Adrenal gland (tissue), 12 donors: ENCODE measurements around the gene PEX1. TPM values are rescaled to one million over a fixed set of nuclear protein-coding genes. Genes with fewer than 3 reads are reported as not detected.
A peak's percentile ranks its signal among the peaks of the same experiment; 100 is the strongest.

ENCODE experiments used
- DNase-seq, 7 donors: peaks; one replicate each; pipeline ENCODE4 v3.0.0-alpha.2; 2019 to 2020
- H3K27ac ChIP-seq, 5 donors: fragments of 200-600 bp; sonication (generic) in 4 of 5; 1 replicate in 3 of 5; 2 replicates in 2 of 5; pipeline versions ENCODE4 v1.5.1 to v1.8.0; 2016 to 2020; ENCODE audit warnings: mild to moderate bottlenecking in 1 of 5
- H3K27me3 ChIP-seq: fragments of 200-600 bp; 2 replicates; pipeline ENCODE4 v1.8.0; 2021
- H3K36me3 ChIP-seq, 2 donors: fragments of 200-600 bp; replicated peaks in 1 of 2; 1 replicate in 1 of 2; 2 replicates in 1 of 2; pipeline versions ENCODE4 v1.5.1 to v1.8.0; 2018 to 2022
- H3K4me1 ChIP-seq, 2 donors: fragments of 200-600 bp; replicated peaks in 1 of 2; 1 replicate in 1 of 2; 2 replicates in 1 of 2; pipeline versions ENCODE4 v1.5.1 to v1.8.0; 2018 to 2021
- H3K4me3 ChIP-seq, 4 donors: fragments of 200-600 bp; sonication (generic) in 3 of 4; one replicate each; pipeline ENCODE4 v1.5.1; 2016 to 2018
- H3K9me3 ChIP-seq, 3 donors: fragments of 200-600 bp; sonication (generic) in 1 of 3; replicated peaks in 1 of 3; 1 replicate in 2 of 3; 2 replicates in 1 of 3; pipeline versions ENCODE4 v1.5.1 to v1.8.0; 2016 to 2021
- POLR2A ChIP-seq, 2 donors: fragments of 450-650 bp; IDR thresholded peaks; one replicate each; pipeline ENCODE4 v1.6.1; 2017; ENCODE audit warnings: antibody characterized with exemption in 2 of 2, mild to moderate bottlenecking in 2 of 2, moderate library complexity in 1 of 2
- WGBS, 4 donors: extraction: QIAGEN DNeasy Blood & Tissue Kit in 2 of 4; methylation state at CpG; one replicate each; pipeline versions ENCODE4 v1.1.5 to v1.1.7; 2013 to 2017; 5-methylcytosine and 5-hydroxymethylcytosine counted together
- intact Hi-C, 2 donors: fragments of 100-400 bp; cut with DNase I; formaldehyde crosslinking; loops; one replicate each; pipeline versions ENCODE4 v1.14.1 to v1.15.0; 2022 to 2023
- polyA plus RNA-seq, 3 donors: library from polyadenylated mRNA; stranded (reverse); fragments of 200-250 nt in 2 of 3; fragments of 350-450 nt in 1 of 3; fragmentation: Illumina TruSeq in 1 of 3; extraction: RNeasy Lipid Tissue Mini Kit (QIAGEN cat#74804) in 1 of 3; gene quantifications; one replicate each; pipeline ENCODE4 v1.2.3, GENCODE V29; 2013 to 2014
- total RNA-seq, 9 donors: library from RNA; depleted of rRNA in 4 of 9; stranded (reverse); fragments of >200 nt in 4 of 9; fragments of 120-200 nt in 1 of 9; fragmentation: NEBNext Ultra II Directional in 1 of 9; extraction: Animal tissue kit (Norgen Biotek cat#: 25700) in 1 of 9; gene quantifications; one replicate each; pipeline versions ENCODE4 v1.1.0 to v1.2.4, GENCODE V29; 2013 to 2023
- TF ChIP-seq, protein P1 (sequence below), 6 experiments: fragments of 450-650 bp in 4 of 6; fragments of 200-600 bp in 2 of 6; sonication (generic) in 1 of 6; IDR thresholded peaks; 1 replicate in 5 of 6; 2 replicates in 1 of 6; pipeline versions ENCODE4 v1.5.1 to v1.8.0; 2016 to 2021; ENCODE audit warnings: antibody characterized with exemption in 6 of 6, mild to moderate bottlenecking in 2 of 6, moderate library complexity in 1 of 6
- donor health status: healthy with polysubstance abuse.
- donor health status: Bipolar disorder and iron deficiency.
- donor health status: DM: yes; HTN: yes; CAD: no.
- donor health status: DM: no; HTN: no; CAD: no.
- donor health status: DM: no; HTN: no; CAD: no.
- donor health status: DM: yes; HTN: yes; CAD: no.

Gene PEX1
- total and polyA plus RNA-seq, 12 donors = 7.4 to 33.2 (median 16.4) TPM

DNA sequence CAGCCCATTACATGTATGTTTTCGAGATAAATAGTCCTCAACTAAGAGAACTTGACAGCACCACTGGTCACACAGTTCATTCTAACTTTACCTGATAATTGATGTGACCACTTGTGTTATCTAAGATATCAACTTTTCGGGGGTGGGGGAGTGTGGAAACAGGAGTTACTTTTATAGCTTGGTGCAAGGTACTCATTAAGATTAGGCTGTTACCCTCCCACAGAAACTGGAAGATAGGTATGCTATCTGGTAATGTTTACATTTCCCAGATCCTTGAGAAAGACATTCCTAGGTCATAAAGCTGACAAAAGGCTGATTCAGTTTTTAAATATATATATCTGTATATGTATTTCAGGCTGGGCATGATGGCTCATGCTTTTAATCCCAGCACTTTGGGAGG, 61.6 kb downstream of the PEX1 start:
- H3K36me3 ChIP-seq = no peaks in the 10 kb centered on the region
- no peaks in the 10 kb centered on the region for H3K9me3 ChIP-seq
- no peak overlapping the region for H3K4me3 ChIP-seq
- intact Hi-C loops = no loop called here
- no peak overlapping the region for H3K27ac ChIP-seq
- TF ChIP-seq, protein P1, sequence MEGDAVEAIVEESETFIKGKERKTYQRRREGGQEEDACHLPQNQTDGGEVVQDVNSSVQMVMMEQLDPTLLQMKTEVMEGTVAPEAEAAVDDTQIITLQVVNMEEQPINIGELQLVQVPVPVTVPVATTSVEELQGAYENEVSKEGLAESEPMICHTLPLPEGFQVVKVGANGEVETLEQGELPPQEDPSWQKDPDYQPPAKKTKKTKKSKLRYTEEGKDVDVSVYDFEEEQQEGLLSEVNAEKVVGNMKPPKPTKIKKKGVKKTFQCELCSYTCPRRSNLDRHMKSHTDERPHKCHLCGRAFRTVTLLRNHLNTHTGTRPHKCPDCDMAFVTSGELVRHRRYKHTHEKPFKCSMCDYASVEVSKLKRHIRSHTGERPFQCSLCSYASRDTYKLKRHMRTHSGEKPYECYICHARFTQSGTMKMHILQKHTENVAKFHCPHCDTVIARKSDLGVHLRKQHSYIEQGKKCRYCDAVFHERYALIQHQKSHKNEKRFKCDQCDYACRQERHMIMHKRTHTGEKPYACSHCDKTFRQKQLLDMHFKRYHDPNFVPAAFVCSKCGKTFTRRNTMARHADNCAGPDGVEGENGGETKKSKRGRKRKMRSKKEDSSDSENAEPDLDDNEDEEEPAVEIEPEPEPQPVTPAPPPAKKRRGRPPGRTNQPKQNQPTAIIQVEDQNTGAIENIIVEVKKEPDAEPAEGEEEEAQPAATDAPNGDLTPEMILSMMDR (IDR thresholded peaks at IDR 0.05) = no peak
- TF ChIP-seq POLR2A (IDR thresholded peaks at IDR 0.05) = no peak
- no peaks in the 10 kb centered on the region for H3K27me3 ChIP-seq
- no peaks in the 10 kb centered on the region for H3K4me1 ChIP-seq
- no peak for DNase-seq
- WGBS, 4 donors = 75 to 93% (median 90%) methylated on average over 2 of the region's 2 CpGs

DNA sequence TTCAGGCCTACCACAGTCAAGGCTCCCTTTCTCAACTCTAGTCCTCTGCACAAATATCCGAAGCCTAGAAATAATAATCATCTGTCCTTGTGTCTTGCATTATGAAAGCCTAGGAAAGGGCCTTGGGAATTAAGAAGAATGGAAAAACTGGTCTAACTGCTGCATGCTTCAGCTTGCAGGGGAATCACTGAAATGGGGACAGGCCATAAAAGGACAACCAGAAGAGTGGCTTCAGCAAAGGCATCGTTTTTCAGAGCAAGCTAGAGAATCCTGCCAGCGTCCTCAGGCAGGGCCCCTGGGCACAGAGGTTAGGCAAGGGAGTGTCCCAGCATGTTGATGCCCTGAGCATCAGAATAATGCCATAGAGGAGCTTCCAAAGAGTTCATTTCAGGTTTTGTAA, 63.8 kb downstream of the PEX1 start:
- intact Hi-C loops = no loop called here
- Histone ChIP-seq H3K9me3 (no peaks in the 10 kb centered on the region), H3K27ac (no peak overlapping the region), H3K27me3 (no peaks in the 10 kb centered on the region), H3K4me3 (no peak overlapping the region), H3K4me1 (no peaks in the 10 kb centered on the region), H3K36me3 (no peaks in the 10 kb centered on the region)
- TF ChIP-seq, protein P1 (IDR thresholded peaks at IDR 0.05) = no peak
- no peak for TF ChIP-seq POLR2A (IDR thresholded peaks at IDR 0.05)
- WGBS, 4 donors = 57 to 68% (median 65%) methylated on average over 3 of the region's 3 CpGs
- DNase-seq = no peak

DNA sequence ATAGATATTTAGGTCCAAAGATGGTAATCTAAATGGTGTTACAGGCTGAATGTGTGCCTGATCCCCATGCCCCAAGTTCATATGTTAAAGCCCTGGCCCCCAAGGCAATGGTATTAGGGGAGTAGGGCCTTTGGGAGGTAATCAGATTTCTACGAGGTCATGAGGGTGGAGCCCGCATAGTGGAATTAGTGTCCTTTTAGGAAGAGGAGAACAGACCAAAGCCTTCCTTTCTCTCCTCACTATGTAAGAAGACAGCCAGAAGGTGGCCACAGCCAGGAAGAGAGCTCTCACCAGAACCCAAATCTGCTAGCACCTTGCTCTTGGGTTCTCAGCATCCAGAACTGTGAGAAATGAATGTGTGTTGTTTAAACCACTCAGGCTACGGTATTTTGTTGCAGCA, 65.8 kb downstream of the PEX1 start:
- no peaks in the 10 kb centered on the region for H3K9me3 ChIP-seq
- intact Hi-C loops = no loop called here
- 92 to 98% (median 97%) methylated on average over 3 of the region's 3 CpGs for WGBS, 4 donors
- H3K4me3 ChIP-seq = no peak overlapping the region
- no peak for DNase-seq
- H3K36me3 ChIP-seq = peaks cover 0 to 3% of the 10 kb centered on the region in 2 donors
- H3K4me1 ChIP-seq = no peaks in the 10 kb centered on the region
- H3K27me3 ChIP-seq = no peaks in the 10 kb centered on the region
- H3K27ac ChIP-seq = no peak overlapping the region
- no peak for TF ChIP-seq POLR2A (IDR thresholded peaks at IDR 0.05)
- TF ChIP-seq, protein P1 (IDR thresholded peaks at IDR 0.05) = no peak

DNA sequence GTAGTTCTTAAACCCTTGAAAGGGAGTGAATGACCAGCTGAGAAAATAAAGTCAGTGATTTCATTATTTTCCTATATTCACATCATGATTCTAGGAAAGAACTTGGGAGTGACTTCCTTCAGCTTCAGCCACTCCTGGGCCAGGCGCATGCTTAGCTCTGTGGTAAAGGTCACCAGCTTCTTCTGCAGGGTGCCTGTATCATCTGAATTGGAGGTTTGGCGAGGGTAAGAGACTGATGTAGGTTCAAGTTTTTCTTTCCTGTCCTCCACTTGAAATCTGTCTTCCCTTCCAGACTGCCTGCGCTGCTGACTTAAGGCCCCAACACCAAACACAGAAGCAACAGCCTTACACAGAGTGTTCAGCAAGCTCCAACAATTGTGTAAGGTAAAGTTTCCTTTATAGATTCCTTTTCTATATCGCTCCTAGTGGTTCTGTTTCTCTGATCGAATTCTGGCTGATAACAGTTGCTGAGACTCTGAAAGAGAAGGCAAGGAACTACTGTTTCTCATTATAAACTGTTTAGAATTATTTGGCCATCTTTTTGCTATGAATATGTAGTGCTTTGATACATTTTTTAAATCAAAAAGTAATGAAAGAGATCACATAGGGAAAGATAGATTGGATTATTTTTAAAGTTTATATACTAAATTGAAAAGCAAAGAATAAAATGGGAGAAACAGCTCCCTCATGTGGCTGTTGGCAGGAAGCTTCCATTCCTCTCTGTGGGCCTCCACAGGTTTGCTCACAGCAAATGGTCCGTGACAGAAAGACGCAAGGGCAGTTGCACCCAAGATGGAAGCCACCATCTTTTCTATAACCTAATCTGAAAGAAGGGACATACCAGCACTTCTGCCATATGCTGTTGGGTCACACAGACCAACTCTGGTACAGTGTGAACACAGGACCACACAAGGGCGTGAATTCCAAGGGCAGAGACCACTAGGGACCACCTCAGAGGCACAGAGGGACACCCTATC, 67.0 kb downstream of the PEX1 start:
- H3K9me3 ChIP-seq = no peaks in the 10 kb centered on the region
- H3K27ac ChIP-seq = no peak overlapping the region
- no peaks in the 10 kb centered on the region for H3K27me3 ChIP-seq
- H3K4me1 ChIP-seq = no peaks in the 10 kb centered on the region
- no peak for TF ChIP-seq POLR2A (IDR thresholded peaks at IDR 0.05)
- TF ChIP-seq, protein P1 (IDR thresholded peaks at IDR 0.05) = peak; percentile 49 to 78 (median 59)
- intact Hi-C loops = no loop called here
- peaks cover 0 to 15% of the 10 kb centered on the region in 2 donors for H3K36me3 ChIP-seq
- no peak overlapping the region for H3K4me3 ChIP-seq
- peak; percentile 17 to 60 (median 40) for DNase-seq
- 50 to 60% (median 54%) methylated on average over 8 of the region's 8 CpGs for WGBS, 4 donors
